Brain microvascular endothelial cell (primary cell): ENCODE data around the gene VASH1.
A peak's percentile ranks its signal among the peaks of the same experiment; 100 is the strongest.

Experiments used
- DNase-seq: peaks from one replicate; pipeline ENCODE4 v3.0.0-alpha.2; 2020
- H3K27ac ChIP-seq: fragments of 250-450 bp; sonication (Bioruptor Pico); 2 replicates; pipeline ENCODE4 v1.5.1; 2020; ENCODE audit warnings: mild to moderate bottlenecking, moderate library complexity
- H3K27me3 ChIP-seq: fragments of 250-450 bp; sonication (Bioruptor Pico); replicated peaks from 2 replicates; pipeline ENCODE4 v1.5.1; 2020; ENCODE audit warnings: mild to moderate bottlenecking
- H3K36me3 ChIP-seq: fragments of 250-450 bp; sonication (Bioruptor Pico); replicated peaks from 2 replicates; pipeline ENCODE4 v1.5.1; 2020; ENCODE audit warnings: mild to moderate bottlenecking
- H3K4me3 ChIP-seq: 2 replicates; pipeline ENCODE4 v1.5.1; 2011; ENCODE audit warnings: low read depth, mild to moderate bottlenecking, control low read depth, low read length, moderate library complexity
- in situ Hi-C: cut with HindIII; loops from 2 replicates; pipeline ENCODE4 v1.10.0; 2017; ENCODE audit warnings: low sequenced_read_pairs, low pct_ligation_motif_present
- TF ChIP-seq, protein P1 (sequence below): IDR thresholded peaks from 2 replicates; pipeline ENCODE4 v1.5.1; 2011; ENCODE audit warnings: low read depth, mild to moderate bottlenecking, moderate library complexity, low read length, control low read depth, inconsistent platforms; ENCODE audit errors: missing control alignments

The VASH1 gene

DNA sequence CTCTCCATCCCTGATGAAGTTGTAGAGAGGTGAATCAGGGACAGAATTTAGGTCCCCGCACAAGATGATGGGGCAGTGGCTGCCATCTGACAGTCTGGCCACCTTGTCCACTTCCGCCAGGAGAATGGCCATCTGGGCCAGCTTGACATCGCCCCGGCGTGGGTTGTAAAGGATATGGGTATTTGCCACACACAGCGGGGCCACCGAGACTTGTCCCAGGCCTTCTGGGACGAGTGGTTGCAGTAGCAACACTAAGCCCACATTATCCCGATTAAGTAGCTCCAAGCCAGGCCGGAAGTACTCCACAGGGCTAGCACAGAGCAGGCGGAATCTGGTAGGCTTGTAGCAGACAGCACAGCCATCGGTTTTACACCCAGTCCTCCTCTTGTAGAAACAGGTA lies 45.2 kb downstream of the VASH1 start:
- no peaks in the 10 kb centered on the region for H3K27me3 ChIP-seq
- H3K4me3 ChIP-seq, result no peak overlapping the region
- no peak for DNase-seq
- peaks cover 21% of the 10 kb centered on the region for H3K36me3 ChIP-seq
- TF ChIP-seq, protein P1, sequence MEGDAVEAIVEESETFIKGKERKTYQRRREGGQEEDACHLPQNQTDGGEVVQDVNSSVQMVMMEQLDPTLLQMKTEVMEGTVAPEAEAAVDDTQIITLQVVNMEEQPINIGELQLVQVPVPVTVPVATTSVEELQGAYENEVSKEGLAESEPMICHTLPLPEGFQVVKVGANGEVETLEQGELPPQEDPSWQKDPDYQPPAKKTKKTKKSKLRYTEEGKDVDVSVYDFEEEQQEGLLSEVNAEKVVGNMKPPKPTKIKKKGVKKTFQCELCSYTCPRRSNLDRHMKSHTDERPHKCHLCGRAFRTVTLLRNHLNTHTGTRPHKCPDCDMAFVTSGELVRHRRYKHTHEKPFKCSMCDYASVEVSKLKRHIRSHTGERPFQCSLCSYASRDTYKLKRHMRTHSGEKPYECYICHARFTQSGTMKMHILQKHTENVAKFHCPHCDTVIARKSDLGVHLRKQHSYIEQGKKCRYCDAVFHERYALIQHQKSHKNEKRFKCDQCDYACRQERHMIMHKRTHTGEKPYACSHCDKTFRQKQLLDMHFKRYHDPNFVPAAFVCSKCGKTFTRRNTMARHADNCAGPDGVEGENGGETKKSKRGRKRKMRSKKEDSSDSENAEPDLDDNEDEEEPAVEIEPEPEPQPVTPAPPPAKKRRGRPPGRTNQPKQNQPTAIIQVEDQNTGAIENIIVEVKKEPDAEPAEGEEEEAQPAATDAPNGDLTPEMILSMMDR, result no peak
- H3K27ac ChIP-seq, result no peak overlapping the region
- in situ Hi-C loops, result no loop called here

- no peak overlapping the region for H3K27ac ChIP-seq
- no peak for DNase-seq
- peaks cover 15% of the 10 kb centered on the region for H3K36me3 ChIP-seq
- no peak overlapping the region for H3K4me3 ChIP-seq
- in situ Hi-C loops, result no loop called here
- TF ChIP-seq, protein P1, result no peak
- no peaks in the 10 kb centered on the region for H3K27me3 ChIP-seq
Observed at GRCh38 chr14:76808011-76808410, 46.7 kb downstream of the VASH1 start.

- no peaks in the 10 kb centered on the region for H3K27me3 ChIP-seq
- peaks cover 8% of the 10 kb centered on the region for H3K36me3 ChIP-seq
- DNase-seq, result no peak
- no peak overlapping the region for H3K27ac ChIP-seq
- in situ Hi-C loops, result no loop called here
- TF ChIP-seq, protein P1, result no peak
- no peak overlapping the region for H3K4me3 ChIP-seq
Observed at GRCh38 chr14:76808990-76809389, 47.7 kb downstream of the VASH1 start.

DNA sequence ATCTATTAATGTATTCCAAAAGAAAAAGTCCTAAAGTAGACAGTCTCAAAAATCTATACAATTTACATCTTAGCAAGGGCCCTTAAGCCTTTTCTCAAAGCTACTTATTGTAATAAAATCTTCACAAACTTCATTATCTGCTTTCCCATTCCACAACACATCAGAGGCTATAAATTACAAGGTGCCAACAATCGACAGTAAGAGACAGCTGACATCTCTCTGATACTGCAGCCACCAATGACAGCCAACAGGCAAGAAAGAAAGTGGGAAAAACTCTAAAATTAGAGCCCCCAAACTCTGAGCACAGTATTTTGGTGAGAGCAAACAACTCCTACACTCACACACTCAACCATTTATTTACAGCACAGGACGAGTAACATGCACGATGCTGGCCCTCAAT lies 49.3 kb downstream of the VASH1 start:
- Histone ChIP-seq H3K27ac (no peak overlapping the region), H3K4me3 (no peak overlapping the region), H3K27me3 (no peaks in the 10 kb centered on the region), H3K36me3 (peaks cover 2% of the 10 kb centered on the region)
- in situ Hi-C loops, result no loop called here
- DNase-seq, result no peak
- TF ChIP-seq, protein P1, result no peak

DNA sequence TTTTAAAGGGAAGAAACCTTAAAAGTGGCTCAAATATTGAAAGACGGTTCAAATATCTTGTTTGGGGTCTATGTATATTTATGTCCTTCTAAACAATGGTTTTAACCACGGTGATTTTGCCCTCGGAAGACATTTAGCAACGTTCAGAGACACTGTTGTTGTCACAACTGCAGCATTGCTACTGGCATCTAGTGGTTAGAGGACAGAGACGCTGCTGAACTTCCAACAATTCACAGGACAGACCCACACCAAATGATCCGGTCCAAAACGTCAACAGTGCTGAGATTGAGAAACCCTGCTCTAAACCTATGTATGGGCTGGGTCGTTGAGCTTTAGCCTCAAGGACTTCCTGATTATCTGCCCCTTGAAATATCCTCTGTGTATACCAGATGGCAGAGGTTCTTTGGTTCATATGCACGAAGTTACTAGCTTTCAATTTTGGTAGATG lies 49.7 kb downstream of the VASH1 start:
- in situ Hi-C loops, result no loop called here
- Histone ChIP-seq H3K36me3 (peaks cover 2% of the 10 kb centered on the region), H3K4me3 (peak overlapping the region; percentile 41), H3K27me3 (no peaks in the 10 kb centered on the region), H3K27ac (no peak overlapping the region)
- TF ChIP-seq, protein P1, result peak; percentile 76
- DNase-seq, result peak; percentile 37

GRCh38 chr14:76811561-76811960 lies 50.3 kb downstream of the VASH1 start:
- H3K27ac ChIP-seq, result no peak overlapping the region
- H3K4me3 ChIP-seq, result peak overlapping the region; percentile 77
- H3K27me3 ChIP-seq, result no peaks in the 10 kb centered on the region
- no peak for DNase-seq
- in situ Hi-C loops, result no loop called here
- TF ChIP-seq, protein P1, result no peak
- peaks cover 2% of the 10 kb centered on the region for H3K36me3 ChIP-seq
